Posterior cingulate gyrus (tissue), 11 donors: ENCODE measurements around the gene INA.

Source experiments
- DNase-seq, 10 donors: peaks; one replicate each; pipeline versions ENCODE4 v3.0.0 to v3.0.0-alpha.2; 2020 to 2021; ENCODE audit warnings: mixed read lengths in 3 of 10
- intact Hi-C: fragments of 100-400 bp; cut with DNase I; formaldehyde crosslinking; loops from one replicate; pipeline ENCODE4 v1.15.1; 2023

INA gene

DNA sequence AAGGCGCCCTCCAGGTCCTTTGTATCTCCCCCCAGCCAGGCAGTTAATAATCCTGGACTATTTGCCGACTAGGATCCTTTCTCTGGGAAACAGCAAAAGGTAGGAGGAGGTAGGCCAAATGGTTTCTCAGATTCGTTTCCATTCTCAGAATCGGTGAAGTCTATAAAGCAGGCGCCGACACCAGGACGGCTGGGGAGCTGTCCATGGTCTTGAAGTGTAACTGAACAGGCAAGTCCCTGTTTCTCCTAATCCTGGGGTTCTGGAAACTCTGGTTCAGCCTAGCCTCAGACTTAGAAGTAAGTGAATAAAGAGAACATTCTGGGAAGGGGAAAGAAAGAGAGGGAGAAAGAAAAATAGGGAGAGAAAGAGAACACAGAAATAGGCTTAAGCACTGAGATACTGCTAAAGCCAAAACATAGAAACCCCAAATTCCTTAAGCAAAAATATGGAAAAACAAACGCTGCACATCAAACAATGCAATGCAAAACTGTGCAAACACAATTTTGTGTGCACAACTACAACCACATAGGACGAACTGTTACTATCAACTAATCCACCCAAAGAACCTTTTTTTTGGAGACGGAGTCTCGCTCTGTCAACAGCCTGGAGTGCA is 11.1 kb upstream of the INA start:
- intact Hi-C loops = no loop called here
- peak in 3 of 10 donors; percentile 37 to 79 (median 38) for DNase-seq

- intact Hi-C loops = no loop called here
- peak in 5 of 10 donors; percentile 8 to 88 (median 31) for DNase-seq
These were observed 3.9 kb upstream of the INA start for GRCh38 chr10:103273041-103273441.

GRCh38 chr10:103276251-103276895 is 565 bp upstream of the INA start:
- no peak for DNase-seq
- intact Hi-C loops = no loop called here

DNA sequence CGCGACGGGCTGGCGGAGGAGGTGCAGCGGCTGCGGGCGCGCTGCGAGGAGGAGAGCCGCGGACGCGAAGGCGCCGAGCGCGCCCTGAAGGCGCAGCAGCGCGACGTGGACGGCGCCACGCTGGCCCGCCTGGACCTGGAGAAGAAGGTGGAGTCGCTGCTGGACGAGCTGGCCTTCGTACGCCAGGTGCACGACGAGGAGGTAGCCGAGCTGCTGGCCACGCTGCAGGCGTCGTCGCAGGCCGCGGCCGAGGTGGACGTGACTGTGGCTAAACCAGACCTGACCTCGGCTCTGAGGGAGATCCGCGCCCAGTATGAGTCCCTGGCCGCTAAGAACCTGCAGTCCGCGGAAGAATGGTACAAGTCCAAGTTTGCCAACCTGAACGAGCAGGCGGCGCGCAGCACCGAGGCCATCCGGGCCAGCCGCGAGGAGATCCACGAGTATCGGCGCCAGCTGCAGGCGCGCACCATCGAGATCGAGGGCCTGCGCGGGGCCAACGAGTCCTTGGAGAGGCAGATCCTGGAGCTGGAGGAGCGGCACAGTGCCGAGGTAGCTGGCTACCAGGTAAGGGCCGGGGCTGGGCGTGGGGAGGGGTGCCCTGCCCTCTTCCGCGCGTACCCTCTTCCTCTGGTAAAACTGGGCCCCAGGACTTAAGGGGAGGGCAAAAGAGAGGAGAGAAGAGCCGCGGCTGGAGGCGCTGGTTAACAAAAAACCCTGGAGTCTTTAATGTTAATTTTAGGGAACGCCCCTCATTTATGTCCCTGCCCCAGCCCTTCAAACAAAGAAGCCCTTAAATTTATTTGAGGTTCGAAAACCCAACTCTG is 987 bp downstream of the INA start:
- peak in 4 of 10 donors; percentile 8 to 89 (median 44) for DNase-seq
- intact Hi-C loops = no loop called here

DNA sequence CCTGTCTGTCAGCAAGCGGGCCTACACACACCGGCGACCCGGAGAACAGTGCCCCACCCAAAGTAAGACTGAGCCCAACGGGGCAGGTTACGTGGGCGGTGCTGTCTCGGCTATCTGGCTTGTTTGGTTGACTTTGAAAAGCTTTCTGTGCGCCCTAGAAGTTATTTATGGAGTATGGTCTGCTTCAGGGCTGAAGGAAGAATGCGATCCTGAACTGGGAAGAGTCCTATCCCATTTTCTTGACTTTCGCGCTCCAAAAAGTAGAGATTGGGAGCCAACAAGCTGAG is 1.5 kb downstream of the INA start:
- intact Hi-C loops = no loop called here
- peak in 1 of 10 donors; percentile 88 for DNase-seq

DNA sequence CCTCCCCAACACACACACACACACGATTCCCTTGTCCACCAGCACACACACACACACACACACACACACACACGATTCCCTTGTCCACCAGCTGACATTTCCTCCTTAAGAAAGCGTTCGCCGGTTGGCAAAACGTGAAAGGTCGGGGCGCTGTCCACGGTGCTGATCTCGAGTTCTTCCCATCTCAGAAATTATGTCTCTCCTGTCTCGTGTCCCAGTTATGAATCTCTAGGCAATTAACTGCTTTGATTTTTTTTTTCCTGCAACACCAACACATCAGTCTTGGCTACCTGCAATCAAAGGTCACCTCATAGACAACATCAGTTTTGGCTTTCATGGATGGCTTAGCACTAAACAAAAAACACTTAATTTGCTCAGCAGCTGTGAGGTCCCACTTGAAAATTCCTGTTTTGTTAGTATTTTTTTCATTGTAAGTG is 1.9 kb downstream of the INA start:
- peak in 1 of 10 donors; percentile 23 for DNase-seq
- intact Hi-C loops = no loop called here

DNA sequence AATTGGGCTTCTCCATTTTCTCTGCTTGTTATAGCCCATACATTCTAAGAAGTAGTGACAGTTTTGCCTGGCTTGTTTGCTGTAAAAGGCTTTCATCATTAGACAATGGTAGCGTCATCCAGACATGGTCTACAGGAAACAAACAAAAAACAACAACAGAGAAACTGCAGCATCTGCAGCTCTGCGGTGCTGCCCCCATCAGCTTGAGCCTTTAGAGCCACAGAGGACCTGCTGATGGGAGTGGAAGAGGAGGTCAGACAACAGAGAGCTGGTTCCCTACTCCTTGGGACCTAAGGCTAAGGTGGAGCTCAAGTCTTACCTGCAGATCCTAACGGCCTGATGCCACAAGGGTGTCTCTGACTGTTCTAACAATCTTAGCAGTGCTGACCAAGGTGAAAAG is 3.1 kb downstream of the INA start:
- no peak for DNase-seq
- intact Hi-C loops = no loop called here

DNA sequence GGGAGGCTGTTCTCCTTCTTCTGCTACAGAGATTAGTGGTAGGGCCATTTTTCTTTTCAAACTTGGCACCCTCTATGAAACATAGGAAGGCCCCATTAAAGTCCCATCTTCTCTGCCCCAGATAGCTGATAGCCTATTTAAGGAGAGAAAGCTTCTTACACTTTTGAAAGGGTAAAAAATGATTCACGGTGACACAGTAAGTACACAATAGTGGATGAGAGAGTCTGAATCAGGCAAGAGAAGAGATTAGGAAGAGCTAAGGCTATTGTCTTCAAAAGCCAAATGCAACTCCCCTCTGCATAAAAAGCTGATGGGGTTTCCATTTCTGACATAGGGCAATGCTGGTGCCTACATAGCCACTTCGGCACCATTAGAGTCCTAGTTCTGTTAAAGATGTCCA is 3.6 kb downstream of the INA start:
- no peak for DNase-seq
- intact Hi-C loops = no loop called here

- intact Hi-C loops = no loop called here
- DNase-seq = peak; percentile 33 to 96 (median 73)
These were observed 4.8 kb downstream of the INA start for GRCh38 chr10:103281753-103282152.

DNA sequence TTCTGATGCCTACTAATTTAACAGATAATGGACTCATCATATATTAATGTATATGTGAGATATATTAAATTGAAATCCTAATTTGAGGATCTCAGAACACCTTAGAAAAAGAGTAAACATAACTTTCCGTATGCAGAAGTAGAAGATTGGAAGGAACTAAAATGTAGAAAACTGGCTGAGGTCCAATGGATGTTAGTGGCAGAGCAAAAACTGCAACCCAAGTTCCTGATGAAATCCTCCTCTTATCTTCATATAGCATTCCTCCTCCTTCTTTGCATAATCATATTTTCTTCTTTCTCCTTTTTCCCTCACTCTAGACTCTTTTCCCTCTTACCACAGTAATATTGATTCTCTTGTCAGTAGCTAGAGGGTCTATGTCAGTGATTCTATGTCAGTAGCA is 6.0 kb downstream of the INA start:
- DNase-seq = no peak
- intact Hi-C loops = no loop called here

DNA sequence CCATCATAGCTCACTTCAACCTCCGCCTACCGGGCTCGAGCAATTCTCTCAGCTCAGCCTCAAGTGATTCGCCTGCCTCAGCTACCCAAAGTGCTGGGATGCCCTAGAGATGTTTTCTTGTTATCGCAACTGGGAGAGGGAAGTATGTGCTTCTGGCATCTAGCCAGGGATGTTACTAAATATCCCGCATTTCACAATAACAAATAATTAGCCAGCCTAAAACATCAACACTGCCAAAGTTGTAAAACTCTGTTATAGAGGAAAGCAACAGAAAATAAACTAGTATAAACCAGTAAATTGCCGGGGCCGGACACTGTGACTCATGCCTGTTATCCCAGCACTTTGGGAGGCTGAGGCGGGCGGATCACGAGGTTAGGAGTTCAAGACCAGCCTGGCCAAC is 7.2 kb downstream of the INA start:
- no peak for DNase-seq
- intact Hi-C loops = no loop called here

DNA sequence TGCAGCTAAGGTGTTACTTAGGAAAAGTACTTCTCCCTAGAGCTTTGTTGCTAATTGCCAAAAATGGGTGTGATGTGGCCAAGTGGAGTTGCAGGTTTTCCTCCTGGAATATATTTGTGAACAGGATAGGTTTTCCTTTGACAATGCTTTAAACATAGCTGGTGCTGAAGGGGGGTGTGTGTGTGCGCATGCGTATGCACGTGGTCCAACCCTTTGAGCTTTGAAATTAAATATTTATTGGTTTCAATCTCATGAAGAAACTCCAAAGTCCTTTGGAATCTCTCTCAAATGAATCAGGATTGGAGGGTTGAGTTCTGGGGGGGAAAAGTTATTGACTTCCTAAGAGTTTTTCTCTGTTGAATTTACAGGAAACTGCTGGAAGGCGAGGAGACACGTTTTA is 11.1 kb downstream of the INA start:
- no peak for DNase-seq
- intact Hi-C loops = no loop called here

DNA sequence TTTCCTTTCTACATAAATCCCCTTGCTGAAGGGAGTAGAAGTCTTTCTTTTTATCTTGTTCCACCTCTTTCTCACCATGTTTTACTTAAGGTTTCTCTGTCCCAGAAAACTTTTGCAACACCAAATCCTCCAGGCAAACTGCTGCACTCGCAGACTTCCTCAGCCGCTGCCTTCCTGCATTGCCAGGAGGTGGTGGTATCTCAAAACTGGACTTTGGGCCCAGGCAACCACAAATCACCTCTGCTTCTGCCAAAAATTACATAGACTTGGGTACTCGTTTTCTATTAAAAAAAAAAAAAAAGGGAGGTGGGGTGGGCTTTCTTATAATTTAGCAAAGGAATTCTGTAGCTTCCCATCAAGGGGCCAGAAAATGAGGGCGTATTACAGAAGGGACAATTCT is 14.7 kb downstream of the INA start:
- intact Hi-C loops = no loop called here
- no peak for DNase-seq

DNA sequence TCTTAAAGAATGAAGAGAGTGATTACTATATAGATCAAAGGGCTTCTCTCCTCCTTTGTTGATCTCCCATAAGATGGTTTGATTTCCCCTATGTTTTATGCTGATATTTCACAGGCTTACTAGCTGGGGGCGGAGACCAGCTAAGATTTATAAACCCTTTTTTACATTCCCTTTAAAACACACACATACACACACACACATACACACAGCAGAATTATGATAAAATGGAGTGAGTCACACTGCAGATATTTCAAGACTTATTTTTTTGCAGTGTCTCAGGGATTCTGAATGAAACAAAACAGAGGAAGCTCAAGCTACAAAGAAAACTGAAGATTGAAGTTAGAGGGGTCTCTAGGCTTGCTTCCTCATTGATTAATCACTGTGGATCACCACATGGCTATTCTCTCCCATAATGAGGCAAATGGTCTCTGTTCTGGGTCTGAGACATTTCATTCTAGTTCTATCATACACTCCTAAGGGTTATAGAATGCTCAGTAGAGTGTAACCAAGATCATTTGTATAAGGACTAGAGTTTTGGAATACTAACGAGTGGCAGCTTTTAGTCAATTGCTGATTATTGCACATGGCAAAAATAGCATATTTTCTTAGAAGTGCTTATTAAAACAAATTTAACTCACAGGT is 18.6 kb downstream of the INA start:
- intact Hi-C loops = no loop called here
- DNase-seq = no peak

DNA sequence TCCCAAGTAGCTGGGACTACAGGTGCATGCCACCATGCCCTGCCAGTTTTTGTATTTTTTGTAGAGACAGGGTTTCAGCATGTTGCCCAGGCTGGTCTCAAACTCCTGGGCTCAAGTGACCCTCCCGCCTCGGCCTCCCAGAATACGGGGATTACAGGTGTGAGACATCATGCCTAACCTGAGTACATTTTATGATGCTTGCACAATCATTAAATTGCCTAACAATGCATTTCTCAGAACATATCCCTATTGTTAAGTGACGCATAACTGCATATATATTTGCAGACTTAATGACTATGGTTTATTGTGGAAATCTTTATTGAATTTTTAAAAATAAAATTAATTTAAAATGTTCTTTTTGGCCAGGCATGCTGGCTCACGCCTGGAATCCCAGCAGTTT is 30.7 kb downstream of the INA start:
- intact Hi-C loops = no loop called here
- DNase-seq = no peak

- intact Hi-C loops = no loop called here
- DNase-seq = no peak
These were observed 33.3 kb downstream of the INA start for GRCh38 chr10:103310197-103310596.

GRCh38 chr10:103316087-103316486 is 39.1 kb downstream of the INA start:
- intact Hi-C loops = no loop called here
- DNase-seq = no peak

- DNase-seq = no peak
- intact Hi-C loops = no loop called here
These were observed 51.0 kb downstream of the INA start for GRCh38 chr10:103327906-103328305.

DNA sequence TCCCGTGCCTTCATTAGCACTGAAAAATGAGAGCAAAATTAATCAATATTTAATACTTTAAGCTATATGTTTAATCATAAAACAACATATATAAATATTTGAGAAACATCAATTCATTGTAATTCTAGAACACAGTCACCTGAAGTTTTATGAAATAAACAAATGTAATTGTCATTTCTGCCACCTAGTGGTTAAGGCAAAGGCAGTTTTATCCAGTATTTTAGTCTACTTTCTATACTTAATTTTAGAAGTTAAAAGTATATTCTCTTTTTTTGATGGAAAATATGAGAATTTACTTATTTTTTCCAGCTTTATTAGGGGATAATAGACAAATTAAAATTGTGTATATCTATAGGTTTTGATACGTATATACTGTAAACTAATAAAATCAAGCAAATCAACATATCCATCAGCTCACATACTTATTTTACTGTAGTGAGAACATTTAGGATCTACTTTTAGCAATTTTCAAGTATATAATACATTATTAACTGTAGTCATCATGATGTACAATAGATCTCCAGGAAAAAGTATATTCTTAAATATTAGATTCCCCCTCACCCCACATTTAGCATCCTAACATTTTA is 57.1 kb downstream of the INA start:
- DNase-seq = no peak
- intact Hi-C loops = no loop called here

- DNase-seq = no peak
- intact Hi-C loops = no loop called here
These were observed 57.6 kb downstream of the INA start for GRCh38 chr10:103334567-103334966.

GRCh38 chr10:103336370-103336769 is 59.4 kb downstream of the INA start:
- intact Hi-C loops = no loop called here
- no peak for DNase-seq
